Measurements from ENCODE around the gene ELOF1.

ELOF1 gene

GRCh38 chr19:11538232-11539036 lies 20.6 kb downstream of the ELOF1 start, which contains the start of gene CNN1:
Gene CNN1, plus strand, starts transcription at chr19:11538851. Its CDS starts 77 bp downstream, at chr19:11538928.
- in situ Hi-C loops (cut with HindIII; ENCODE audit: low sequenced_read_pairs), result no loop called here

- in situ Hi-C loops (cut with HindIII; ENCODE audit: low sequenced_read_pairs), result no loop called here
These were observed 23.0 kb downstream of the ELOF1 start for GRCh38 chr19:11535792-11536595.

- in situ Hi-C loops (cut with HindIII; ENCODE audit: low sequenced_read_pairs), result no loop called here
These were observed 24.1 kb downstream of the ELOF1 start for GRCh38 chr19:11534948-11535347.

- in situ Hi-C loops (cut with HindIII; ENCODE audit: low sequenced_read_pairs), result no loop called here
These were observed 24.5 kb downstream of the ELOF1 start for GRCh38 chr19:11534538-11534937.

- in situ Hi-C loops (cut with HindIII; ENCODE audit: low sequenced_read_pairs), result no loop called here
These were observed 28.6 kb downstream of the ELOF1 start for GRCh38 chr19:11530432-11530831.

- in situ Hi-C loops (cut with HindIII; ENCODE audit: low sequenced_read_pairs), result no loop called here
These were observed 30.3 kb downstream of the ELOF1 start, which contains the start of gene ECSIT for GRCh38 chr19:11528551-11529341. Gene ECSIT, minus strand, starts transcription at chr19:11529134. Its CDS starts 9,964 bp downstream, at chr19:11519170.

- in situ Hi-C loops (cut with HindIII; ENCODE audit: low sequenced_read_pairs), result no loop called here
These were observed 39.9 kb downstream of the ELOF1 start for GRCh38 chr19:11519138-11519537.

GRCh38 chr19:11513946-11514345 lies 45.1 kb downstream of the ELOF1 start:
- in situ Hi-C loops (cut with HindIII; ENCODE audit: low sequenced_read_pairs), result no loop called here

- in situ Hi-C loops (cut with HindIII; ENCODE audit: low sequenced_read_pairs), result no loop called here
These were observed 48.6 kb downstream of the ELOF1 start for GRCh38 chr19:11510444-11510843.

- in situ Hi-C loops (cut with HindIII; ENCODE audit: low sequenced_read_pairs), result no loop called here
These were observed 51.5 kb downstream of the ELOF1 start for GRCh38 chr19:11507370-11508078.

- in situ Hi-C loops (cut with HindIII; ENCODE audit: low sequenced_read_pairs), result no loop called here
These were observed 52.1 kb downstream of the ELOF1 start for GRCh38 chr19:11506967-11507366.

- in situ Hi-C loops (cut with HindIII; ENCODE audit: low sequenced_read_pairs), result no loop called here
These were observed 52.9 kb downstream of the ELOF1 start for GRCh38 chr19:11506101-11506555.

GRCh38 chr19:11505504-11506100 lies 53.4 kb downstream of the ELOF1 start, which contains the start of gene ZNF653:
Gene ZNF653, minus strand, starts transcription at chr19:11505839. Its CDS starts 53 bp downstream, at chr19:11505786.
- in situ Hi-C loops (cut with HindIII; ENCODE audit: low sequenced_read_pairs), result no loop called here

- in situ Hi-C loops (cut with HindIII; ENCODE audit: low sequenced_read_pairs), result no loop called here
These were observed 54.0 kb downstream of the ELOF1 start for GRCh38 chr19:11505032-11505503.

- in situ Hi-C loops (cut with HindIII; ENCODE audit: low sequenced_read_pairs), result no loop called here
These were observed 54.5 kb downstream of the ELOF1 start for GRCh38 chr19:11504502-11505031.

All from DLD1 (cell line).